GM06990 (cell line): Measurements from ENCODE around the gene BNC2.

Source experiments
- DNase-seq: peaks from one replicate; pipeline ENCODE4 v3.0.0-alpha.2; 2011; ENCODE audit not compliant: insufficient read length; ENCODE audit errors: extremely low read depth
- H3K27me3 ChIP-seq: replicated peaks from 2 replicates; pipeline ENCODE4 v1.6.0; 2011; ENCODE audit warnings: low read length; ENCODE audit not compliant: control insufficient read depth, insufficient read depth
- H3K36me3 ChIP-seq: 2 replicates; pipeline ENCODE4 v1.5.1; 2011; ENCODE audit warnings: low read length; ENCODE audit not compliant: control insufficient read depth, insufficient read depth
- H3K4me3 ChIP-seq: replicated peaks from 2 replicates; pipeline ENCODE4 v1.5.1; 2011; ENCODE audit warnings: low read depth, mild to moderate bottlenecking, control low read depth, low read length
- CTCF ChIP-seq: IDR thresholded peaks from 2 replicates; pipeline ENCODE4 v1.5.1; 2011; ENCODE audit warnings: low read length, control low read depth, mild to moderate bottlenecking, inconsistent platforms; ENCODE audit not compliant: insufficient read depth, poor library complexity, severe bottlenecking

Gene BNC2

GRCh38 chr9:16412740-16413139 lies 457.7 kb downstream of the BNC2 start:
- Histone ChIP-seq H3K27me3 (no peaks in the 10 kb centered on the region), H3K4me3 (no peak overlapping the region), H3K36me3 (no peaks in the 10 kb centered on the region)
- no peak for TF ChIP-seq CTCF
- DNase-seq, result no peak

GRCh38 chr9:16411311-16411710 lies 459.2 kb downstream of the BNC2 start:
- no peak for DNase-seq
- Histone ChIP-seq H3K36me3 (no peaks in the 10 kb centered on the region), H3K4me3 (no peak overlapping the region), H3K27me3 (no peaks in the 10 kb centered on the region)
- TF ChIP-seq CTCF, result no peak

GRCh38 chr9:16410601-16411280 lies 459.7 kb downstream of the BNC2 start:
- no peak for DNase-seq
- TF ChIP-seq CTCF, result no peak
- Histone ChIP-seq H3K27me3 (no peaks in the 10 kb centered on the region), H3K4me3 (no peak overlapping the region), H3K36me3 (no peaks in the 10 kb centered on the region)

- Histone ChIP-seq H3K36me3 (no peaks in the 10 kb centered on the region), H3K27me3 (no peaks in the 10 kb centered on the region), H3K4me3 (no peak overlapping the region)
- DNase-seq, result no peak
- TF ChIP-seq CTCF, result no peak
These were observed 462.9 kb downstream of the BNC2 start for GRCh38 chr9:16407617-16408016.

- no peak for DNase-seq
- H3K4me3 ChIP-seq, result no peak overlapping the region
- no peaks in the 10 kb centered on the region for H3K27me3 ChIP-seq
- H3K36me3 ChIP-seq, result no peaks in the 10 kb centered on the region
- TF ChIP-seq CTCF, result no peak
These were observed 463.8 kb downstream of the BNC2 start for GRCh38 chr9:16406526-16407225.
